Measurements from ENCODE around the gene SYTL5.

DNA sequence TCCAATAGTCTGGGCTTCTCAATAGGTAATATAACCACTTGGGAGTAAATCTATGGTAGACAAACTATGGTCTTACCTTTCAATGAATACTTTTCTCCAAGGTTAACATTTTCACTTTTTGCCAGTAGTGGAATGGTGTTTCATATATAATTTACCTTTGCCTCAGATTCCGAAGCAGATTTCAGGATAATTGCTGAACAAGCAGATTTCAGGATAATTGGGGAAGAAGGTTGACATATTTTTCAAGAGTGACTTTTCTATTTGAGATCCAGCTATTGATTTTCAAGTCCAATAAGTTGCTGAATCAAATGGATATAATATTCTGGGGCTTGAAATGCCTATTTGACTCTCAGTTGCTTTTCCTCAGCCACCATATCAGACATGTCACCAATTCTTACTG, 63.6 kb downstream of the SYTL5 start:
- TF ChIP-seq, protein P1, sequence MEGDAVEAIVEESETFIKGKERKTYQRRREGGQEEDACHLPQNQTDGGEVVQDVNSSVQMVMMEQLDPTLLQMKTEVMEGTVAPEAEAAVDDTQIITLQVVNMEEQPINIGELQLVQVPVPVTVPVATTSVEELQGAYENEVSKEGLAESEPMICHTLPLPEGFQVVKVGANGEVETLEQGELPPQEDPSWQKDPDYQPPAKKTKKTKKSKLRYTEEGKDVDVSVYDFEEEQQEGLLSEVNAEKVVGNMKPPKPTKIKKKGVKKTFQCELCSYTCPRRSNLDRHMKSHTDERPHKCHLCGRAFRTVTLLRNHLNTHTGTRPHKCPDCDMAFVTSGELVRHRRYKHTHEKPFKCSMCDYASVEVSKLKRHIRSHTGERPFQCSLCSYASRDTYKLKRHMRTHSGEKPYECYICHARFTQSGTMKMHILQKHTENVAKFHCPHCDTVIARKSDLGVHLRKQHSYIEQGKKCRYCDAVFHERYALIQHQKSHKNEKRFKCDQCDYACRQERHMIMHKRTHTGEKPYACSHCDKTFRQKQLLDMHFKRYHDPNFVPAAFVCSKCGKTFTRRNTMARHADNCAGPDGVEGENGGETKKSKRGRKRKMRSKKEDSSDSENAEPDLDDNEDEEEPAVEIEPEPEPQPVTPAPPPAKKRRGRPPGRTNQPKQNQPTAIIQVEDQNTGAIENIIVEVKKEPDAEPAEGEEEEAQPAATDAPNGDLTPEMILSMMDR (conservative IDR thresholded peaks at IDR 0.05; ENCODE audit: low read length), result no peak
- no peak for TF ChIP-seq EZH2phosphoT487 (IDR thresholded peaks at IDR 0.05; ENCODE audit: borderline replicate concordance)

All from Loucy (cell line).